Measurements from ENCODE around the gene NOD1. TPM values are rescaled to one million over a fixed set of nuclear protein-coding genes. Genes with fewer than 3 reads are reported as not detected.
A peak's percentile ranks its signal among the peaks of the same experiment; 100 is the strongest.

The NOD1 gene
- total and polyA plus RNA-seq, 4 experiments from 2014 or later: 5.3 to 21.3 (median 14.0) TPM

- POLR2A ChIA-PET (ENCODE audit: partially characterized antibody): no interaction called here
- Histone ChIP-seq H3K27me3 (ENCODE audit: insufficient read depth, low read length) (no peaks in the 10 kb centered on the region), H3K4me3 (ENCODE audit: low read length in 2 of 2) (no peak overlapping the region), H3K4me1 (ENCODE audit: insufficient read depth, low read length) (no peaks in the 10 kb centered on the region), H3K36me3 (ENCODE audit: insufficient read depth, low read length) (no peaks in the 10 kb centered on the region), H3K9me3 (ENCODE audit: control insufficient read depth in 1 of 2, low read length in 2 of 2) (no peaks in the 10 kb centered on the region), H3K27ac (ENCODE audit: low read depth, low read length) (no peak overlapping the region)
- H3K36me3 Mint-ChIP-seq: peaks cover 0 to 5% of the 10 kb centered on the region in 2 donors
- no peak overlapping the region for H3K27ac Mint-ChIP-seq
- CTCF ChIA-PET (ENCODE audit: partially characterized antibody): interaction anchor here (0.8 to 4.4 kb wide), 3 partner anchors 138 to 152 kb away, joined by 3 to 35 read pairs (median 3); no protein-coding TSS in a partner anchor
- H3K4me3 Mint-ChIP-seq: no peak overlapping the region
- DNase-seq: no peak
- H3K27me3 Mint-ChIP-seq: no peaks in the 10 kb centered on the region
- no peaks in the 10 kb centered on the region for H3K4me1 Mint-ChIP-seq
- H3K9me3 Mint-ChIP-seq: peaks cover 0 to 7% (median 0%) of the 10 kb centered on the region in 8 donors
- intact Hi-C loops (cut with micrococcal nuclease): loop anchor here (2.0 kb wide), 1 partner anchor 249 kb away; no protein-coding TSS in a partner anchor
These were observed 64.7 kb downstream of the NOD1 start for GRCh38 chr7:30413864-30414263.

- no peaks in the 10 kb centered on the region for H3K4me1 ChIP-seq (ENCODE audit: insufficient read depth, low read length)
- intact Hi-C loops (cut with micrococcal nuclease): loop anchor here (2.0 kb wide), 1 partner anchor 248 kb away; no protein-coding TSS in a partner anchor
- H3K4me3 ChIP-seq (ENCODE audit: low read length in 2 of 2): no peak overlapping the region
- DNase-seq: peak in 4 of 5 donors; percentile 10 to 27 (median 20)
- Mint-ChIP-seq H3K9me3 (peaks cover 0 to 7% (median 0%) of the 10 kb centered on the region in 8 donors), H3K4me1 (no peaks in the 10 kb centered on the region), H3K27ac (peak overlapping the region in 2 of 7 donors; percentile 7 to 48), H3K36me3 (peaks cover 0 to 5% of the 10 kb centered on the region in 2 donors), H3K27me3 (no peaks in the 10 kb centered on the region), H3K4me3 (no peak overlapping the region)
- H3K27me3 ChIP-seq (ENCODE audit: insufficient read depth, low read length): no peaks in the 10 kb centered on the region
- H3K36me3 ChIP-seq (ENCODE audit: insufficient read depth, low read length): no peaks in the 10 kb centered on the region
- no peaks in the 10 kb centered on the region for H3K9me3 ChIP-seq (ENCODE audit: control insufficient read depth in 1 of 2, low read length in 2 of 2)
- ChIA-PET CTCF (ENCODE audit: partially characterized antibody) (interaction anchor here (0.8 to 4.4 kb wide), 10 partner anchors 60 to 349 kb away, joined by 3 to 35 read pairs (median 3); no protein-coding TSS in a partner anchor), POLR2A (ENCODE audit: partially characterized antibody) (no interaction called here)
- no peak overlapping the region for H3K27ac ChIP-seq (ENCODE audit: low read depth, low read length)
These were observed 65.6 kb downstream of the NOD1 start for GRCh38 chr7:30412782-30413504.

- H3K4me3 Mint-ChIP-seq: no peak overlapping the region
- DNase-seq: no peak
- H3K27ac ChIP-seq (ENCODE audit: low read depth, low read length): no peak overlapping the region
- H3K4me1 Mint-ChIP-seq: no peaks in the 10 kb centered on the region
- no peaks in the 10 kb centered on the region for H3K36me3 ChIP-seq (ENCODE audit: insufficient read depth, low read length)
- ChIA-PET CTCF (ENCODE audit: partially characterized antibody) (interaction anchor here (0.8 to 4.4 kb wide), 7 partner anchors 10 to 247 kb away, joined by 3 to 35 read pairs (median 4); no protein-coding TSS in a partner anchor), POLR2A (ENCODE audit: partially characterized antibody) (no interaction called here)
- H3K4me1 ChIP-seq (ENCODE audit: insufficient read depth, low read length): no peaks in the 10 kb centered on the region
- H3K4me3 ChIP-seq (ENCODE audit: low read length in 2 of 2): no peak overlapping the region
- no peak overlapping the region for H3K27ac Mint-ChIP-seq
- intact Hi-C loops (cut with micrococcal nuclease): loop anchor here (2.0 kb wide), 1 partner anchor 247 kb away; no protein-coding TSS in a partner anchor
- no peaks in the 10 kb centered on the region for H3K9me3 ChIP-seq (ENCODE audit: control insufficient read depth in 1 of 2, low read length in 2 of 2)
- no peaks in the 10 kb centered on the region for H3K27me3 ChIP-seq (ENCODE audit: insufficient read depth, low read length)
- peaks cover 0 to 7% (median 0%) of the 10 kb centered on the region in 8 donors for H3K9me3 Mint-ChIP-seq
- no peaks in the 10 kb centered on the region for H3K27me3 Mint-ChIP-seq
- H3K36me3 Mint-ChIP-seq: peaks cover 0 to 5% of the 10 kb centered on the region in 2 donors
These were observed 66.7 kb downstream of the NOD1 start for GRCh38 chr7:30411897-30412296.

GRCh38 chr7:30411173-30411572 is 67.4 kb downstream of the NOD1 start:
- Mint-ChIP-seq H3K36me3 (peaks cover 0 to 5% of the 10 kb centered on the region in 2 donors), H3K27me3 (no peaks in the 10 kb centered on the region), H3K27ac (no peak overlapping the region), H3K4me3 (no peak overlapping the region), H3K9me3 (peaks cover 0 to 7% (median 0%) of the 10 kb centered on the region in 8 donors), H3K4me1 (no peaks in the 10 kb centered on the region)
- ChIA-PET CTCF (ENCODE audit: partially characterized antibody) (interaction anchor here (4.4 kb wide), 1 partner anchor 135 kb away, joined by 35 read pairs; no protein-coding TSS in a partner anchor), POLR2A (ENCODE audit: partially characterized antibody) (no interaction called here)
- Histone ChIP-seq H3K9me3 (ENCODE audit: control insufficient read depth in 1 of 2, low read length in 2 of 2) (no peaks in the 10 kb centered on the region), H3K27ac (ENCODE audit: low read depth, low read length) (no peak overlapping the region), H3K27me3 (ENCODE audit: insufficient read depth, low read length) (no peaks in the 10 kb centered on the region), H3K36me3 (ENCODE audit: insufficient read depth, low read length) (no peaks in the 10 kb centered on the region), H3K4me3 (ENCODE audit: low read length in 2 of 2) (no peak overlapping the region), H3K4me1 (ENCODE audit: insufficient read depth, low read length) (no peaks in the 10 kb centered on the region)
- intact Hi-C loops (cut with micrococcal nuclease): no loop called here
- DNase-seq: no peak

- Histone ChIP-seq H3K4me3 (ENCODE audit: low read length in 2 of 2) (no peak overlapping the region), H3K27ac (ENCODE audit: low read depth, low read length) (no peak overlapping the region), H3K27me3 (ENCODE audit: insufficient read depth, low read length) (no peaks in the 10 kb centered on the region), H3K36me3 (ENCODE audit: insufficient read depth, low read length) (no peaks in the 10 kb centered on the region), H3K4me1 (ENCODE audit: insufficient read depth, low read length) (no peaks in the 10 kb centered on the region), H3K9me3 (ENCODE audit: control insufficient read depth in 1 of 2, low read length in 2 of 2) (no peaks in the 10 kb centered on the region)
- H3K9me3 Mint-ChIP-seq: no peaks in the 10 kb centered on the region
- POLR2A ChIA-PET (ENCODE audit: partially characterized antibody): no interaction called here
- no peak overlapping the region for H3K4me3 Mint-ChIP-seq
- H3K27ac Mint-ChIP-seq: no peak overlapping the region
- intact Hi-C loops (cut with micrococcal nuclease): loop anchor here (5.0 kb wide), 1 partner anchor 335 kb away; no protein-coding TSS in a partner anchor
- no peak for DNase-seq
- no peaks in the 10 kb centered on the region for H3K27me3 Mint-ChIP-seq
- CTCF ChIA-PET (ENCODE audit: partially characterized antibody): interaction anchor here (0.9 kb wide), 1 partner anchor 462 kb away, joined by 4 read pairs; no protein-coding TSS in a partner anchor
- H3K36me3 Mint-ChIP-seq: peaks cover 6 to 13% of the 10 kb centered on the region in 2 donors
- peaks cover 0 to 3% (median 0%) of the 10 kb centered on the region in 4 donors for H3K4me1 Mint-ChIP-seq
These were observed 71.7 kb downstream of the NOD1 start for GRCh38 chr7:30406664-30407425.

GRCh38 chr7:30405179-30405578 is 73.4 kb downstream of the NOD1 start:
- ChIA-PET POLR2A (ENCODE audit: partially characterized antibody) (no interaction called here), CTCF (ENCODE audit: partially characterized antibody) (interaction anchor here (1.1 kb wide), 1 partner anchor 9 kb away, joined by 3 read pairs; no protein-coding TSS in a partner anchor)
- H3K4me3 Mint-ChIP-seq: no peak overlapping the region
- no peaks in the 10 kb centered on the region for H3K9me3 Mint-ChIP-seq
- no peak for DNase-seq
- H3K27ac ChIP-seq (ENCODE audit: low read depth, low read length): no peak overlapping the region
- H3K9me3 ChIP-seq (ENCODE audit: control insufficient read depth in 1 of 2, low read length in 2 of 2): no peaks in the 10 kb centered on the region
- no peak overlapping the region for H3K4me3 ChIP-seq (ENCODE audit: low read length in 2 of 2)
- H3K27ac Mint-ChIP-seq: no peak overlapping the region
- H3K36me3 Mint-ChIP-seq: peaks cover 6 to 13% of the 10 kb centered on the region in 2 donors
- intact Hi-C loops (cut with micrococcal nuclease): loop anchor here (5.0 kb wide), 1 partner anchor 333 kb away; no protein-coding TSS in a partner anchor
- no peaks in the 10 kb centered on the region for H3K27me3 Mint-ChIP-seq
- no peaks in the 10 kb centered on the region for H3K4me1 ChIP-seq (ENCODE audit: insufficient read depth, low read length)
- peaks cover 0 to 5% (median 3%) of the 10 kb centered on the region in 4 donors for H3K4me1 Mint-ChIP-seq
- no peaks in the 10 kb centered on the region for H3K36me3 ChIP-seq (ENCODE audit: insufficient read depth, low read length)
- H3K27me3 ChIP-seq (ENCODE audit: insufficient read depth, low read length): no peaks in the 10 kb centered on the region

- Mint-ChIP-seq H3K4me1 (peaks cover 0 to 5% (median 3%) of the 10 kb centered on the region in 4 donors), H3K27ac (no peak overlapping the region), H3K4me3 (no peak overlapping the region), H3K9me3 (no peaks in the 10 kb centered on the region), H3K27me3 (no peaks in the 10 kb centered on the region), H3K36me3 (peaks cover 6 to 13% of the 10 kb centered on the region in 2 donors)
- no peak for DNase-seq
- Histone ChIP-seq H3K27ac (ENCODE audit: low read depth, low read length) (no peak overlapping the region), H3K36me3 (ENCODE audit: insufficient read depth, low read length) (no peaks in the 10 kb centered on the region), H3K9me3 (ENCODE audit: control insufficient read depth in 1 of 2, low read length in 2 of 2) (no peaks in the 10 kb centered on the region), H3K27me3 (ENCODE audit: insufficient read depth, low read length) (no peaks in the 10 kb centered on the region), H3K4me1 (ENCODE audit: insufficient read depth, low read length) (no peaks in the 10 kb centered on the region), H3K4me3 (ENCODE audit: low read length in 2 of 2) (no peak overlapping the region)
- CTCF ChIA-PET (ENCODE audit: partially characterized antibody): no interaction called here
- POLR2A ChIA-PET (ENCODE audit: partially characterized antibody): no interaction called here
- intact Hi-C loops (cut with micrococcal nuclease): no loop called here
These were observed 75.1 kb downstream of the NOD1 start for GRCh38 chr7:30403477-30403876.

Measured in CD4-positive, alpha-beta memory T cell (primary cell).